ENCODE measurements around the gene SLC35F5. TPM values are rescaled to one million over a fixed set of nuclear protein-coding genes. Genes with fewer than 3 reads are reported as not detected.

The SLC35F5 gene
- total and polyA plus RNA-seq, 2 experiments from 2014 or later, result 10.9 to 30.5 TPM

DNA sequence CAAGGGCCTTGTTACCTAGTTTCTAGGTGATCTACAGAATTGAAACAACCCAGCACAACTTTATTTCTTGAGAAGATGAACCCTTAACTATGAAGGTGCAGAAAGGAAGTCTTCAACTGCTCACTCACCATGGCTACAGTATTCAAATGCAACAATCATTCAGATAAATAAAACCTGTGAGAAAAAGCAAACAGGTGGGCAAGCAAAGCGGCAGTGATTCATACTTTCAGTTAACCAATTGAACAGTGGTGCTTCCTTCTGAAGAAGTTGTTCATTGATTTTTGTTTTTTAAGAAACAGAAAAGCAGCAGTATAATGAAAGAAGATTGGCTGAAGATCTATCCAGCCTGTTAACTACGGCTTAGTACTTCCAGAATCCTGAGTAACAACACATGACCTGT lies 43.5 kb downstream of the SLC35F5 start (continued):
- TF ChIP-seq, protein P1, sequence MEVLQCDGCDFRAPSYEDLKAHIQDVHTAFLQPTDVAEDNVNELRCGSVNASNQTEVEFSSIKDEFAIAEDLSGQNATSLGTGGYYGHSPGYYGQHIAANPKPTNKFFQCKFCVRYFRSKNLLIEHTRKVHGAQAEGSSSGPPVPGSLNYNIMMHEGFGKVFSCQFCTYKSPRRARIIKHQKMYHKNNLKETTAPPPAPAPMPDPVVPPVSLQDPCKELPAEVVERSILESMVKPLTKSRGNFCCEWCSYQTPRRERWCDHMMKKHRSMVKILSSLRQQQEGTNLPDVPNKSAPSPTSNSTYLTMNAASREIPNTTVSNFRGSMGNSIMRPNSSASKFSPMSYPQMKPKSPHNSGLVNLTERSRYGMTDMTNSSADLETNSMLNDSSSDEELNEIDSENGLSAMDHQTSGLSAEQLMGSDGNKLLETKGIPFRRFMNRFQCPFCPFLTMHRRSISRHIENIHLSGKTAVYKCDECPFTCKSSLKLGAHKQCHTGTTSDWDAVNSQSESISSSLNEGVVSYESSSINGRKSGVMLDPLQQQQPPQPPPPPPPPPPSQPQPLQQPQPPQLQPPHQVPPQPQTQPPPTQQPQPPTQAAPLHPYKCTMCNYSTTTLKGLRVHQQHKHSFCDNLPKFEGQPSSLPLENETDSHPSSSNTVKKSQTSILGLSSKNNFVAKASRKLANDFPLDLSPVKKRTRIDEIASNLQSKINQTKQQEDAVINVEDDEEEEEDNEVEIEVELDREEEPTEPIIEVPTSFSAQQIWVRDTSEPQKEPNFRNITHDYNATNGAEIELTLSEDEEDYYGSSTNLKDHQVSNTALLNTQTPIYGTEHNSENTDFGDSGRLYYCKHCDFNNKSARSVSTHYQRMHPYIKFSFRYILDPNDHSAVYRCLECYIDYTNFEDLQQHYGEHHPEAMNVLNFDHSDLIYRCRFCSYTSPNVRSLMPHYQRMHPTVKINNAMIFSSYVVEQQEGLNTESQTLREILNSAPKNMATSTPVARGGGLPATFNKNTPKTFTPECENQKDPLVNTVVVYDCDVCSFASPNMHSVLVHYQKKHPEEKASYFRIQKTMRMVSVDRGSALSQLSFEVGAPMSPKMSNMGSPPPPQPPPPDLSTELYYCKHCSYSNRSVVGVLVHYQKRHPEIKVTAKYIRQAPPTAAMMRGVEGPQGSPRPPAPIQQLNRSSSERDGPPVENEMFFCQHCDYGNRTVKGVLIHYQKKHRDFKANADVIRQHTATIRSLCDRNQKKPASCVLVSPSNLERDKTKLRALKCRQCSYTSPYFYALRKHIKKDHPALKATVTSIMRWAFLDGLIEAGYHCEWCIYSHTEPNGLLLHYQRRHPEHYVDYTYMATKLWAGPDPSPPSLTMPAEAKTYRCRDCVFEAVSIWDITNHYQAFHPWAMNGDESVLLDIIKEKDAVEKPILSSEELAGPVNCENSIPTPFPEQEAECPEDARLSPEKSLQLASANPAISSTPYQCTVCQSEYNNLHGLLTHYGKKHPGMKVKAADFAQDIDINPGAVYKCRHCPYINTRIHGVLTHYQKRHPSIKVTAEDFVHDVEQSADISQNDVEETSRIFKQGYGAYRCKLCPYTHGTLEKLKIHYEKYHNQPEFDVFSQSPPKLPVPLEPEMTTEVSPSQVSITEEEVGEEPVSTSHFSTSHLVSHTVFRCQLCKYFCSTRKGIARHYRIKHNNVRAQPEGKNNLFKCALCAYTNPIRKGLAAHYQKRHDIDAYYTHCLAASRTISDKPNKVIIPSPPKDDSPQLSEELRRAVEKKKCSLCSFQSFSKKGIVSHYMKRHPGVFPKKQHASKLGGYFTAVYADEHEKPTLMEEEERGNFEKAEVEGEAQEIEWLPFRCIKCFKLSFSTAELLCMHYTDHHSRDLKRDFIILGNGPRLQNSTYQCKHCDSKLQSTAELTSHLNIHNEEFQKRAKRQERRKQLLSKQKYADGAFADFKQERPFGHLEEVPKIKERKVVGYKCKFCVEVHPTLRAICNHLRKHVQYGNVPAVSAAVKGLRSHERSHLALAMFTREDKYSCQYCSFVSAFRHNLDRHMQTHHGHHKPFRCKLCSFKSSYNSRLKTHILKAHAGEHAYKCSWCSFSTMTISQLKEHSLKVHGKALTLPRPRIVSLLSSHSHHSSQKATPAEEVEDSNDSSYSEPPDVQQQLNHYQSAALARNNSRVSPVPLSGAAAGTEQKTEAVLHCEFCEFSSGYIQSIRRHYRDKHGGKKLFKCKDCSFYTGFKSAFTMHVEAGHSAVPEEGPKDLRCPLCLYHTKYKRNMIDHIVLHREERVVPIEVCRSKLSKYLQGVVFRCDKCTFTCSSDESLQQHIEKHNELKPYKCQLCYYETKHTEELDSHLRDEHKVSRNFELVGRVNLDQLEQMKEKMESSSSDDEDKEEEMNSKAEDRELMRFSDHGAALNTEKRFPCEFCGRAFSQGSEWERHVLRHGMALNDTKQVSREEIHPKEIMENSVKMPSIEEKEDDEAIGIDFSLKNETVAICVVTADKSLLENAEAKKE (CRISPR knock-in tag; IDR thresholded peaks at IDR 0.05), result no peak
- TF ChIP-seq ZNF114 (CRISPR knock-in tag; IDR thresholded peaks at IDR 0.05), result no peak
- no peak for TF ChIP-seq EZH2 (IDR thresholded peaks at IDR 0.05; ENCODE audit: low read depth, unreplicated experiment)
- no peak for TF ChIP-seq CREB1 (CRISPR knock-in tag; IDR thresholded peaks at IDR 0.05; ENCODE audit: low read depth)
- no peak for TF ChIP-seq NANOG (IDR thresholded peaks at IDR 0.05; ENCODE audit: borderline replicate concordance)
- TF ChIP-seq STAT1 (IDR thresholded peaks at IDR 0.05; ENCODE audit: unreplicated experiment), result no peak

DNA sequence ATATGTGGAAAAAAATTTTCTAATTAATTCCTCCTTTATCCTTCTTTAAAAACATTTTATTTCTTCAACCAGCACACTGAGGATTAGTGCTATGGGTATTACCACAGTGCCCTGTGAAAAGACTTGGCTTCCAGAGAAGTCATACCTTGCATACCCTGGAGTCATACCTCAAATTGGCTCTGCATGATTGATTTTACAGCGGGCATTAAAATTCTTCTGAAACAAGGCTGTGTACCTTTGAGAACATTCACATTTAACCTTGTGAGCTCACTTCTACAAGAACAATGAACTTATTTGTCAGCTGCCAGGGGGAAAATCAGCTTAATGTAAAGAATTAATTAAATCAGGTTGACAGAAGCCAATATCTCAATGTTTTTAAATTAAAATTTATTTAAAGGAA lies 44.6 kb downstream of the SLC35F5 start:
- no peaks in the 10 kb centered on the region for H3K4me1 ChIP-seq (ENCODE audit: insufficient read depth)
- H3K4me3 ChIP-seq, result no peak overlapping the region
- H2AFZ ChIP-seq, result no peak overlapping the region
- H3K79me2 ChIP-seq (replicated peaks; ENCODE audit: insufficient read depth), result no peaks in the 10 kb centered on the region
- no peaks in the 10 kb centered on the region; the same call in 1 of the 2 replicates for H3K36me3 ChIP-seq (ENCODE audit: insufficient read depth)
- no peak overlapping the region for H3K27ac ChIP-seq (ENCODE audit: low read depth)
- Mint-ChIP-seq H3K4me1 (peaks cover 8% of the 10 kb centered on the region), H3K9me3 (no peaks in the 10 kb centered on the region), H3K4me3 (no peak overlapping the region), H3K27me3 (ENCODE audit: insufficient read depth, low read depth, poor library complexity) (no peaks in the 10 kb centered on the region), H3K27ac (no peak overlapping the region), H3K36me3 (ENCODE audit: low read depth) (peaks cover 4% of the 10 kb centered on the region; the same call in 1 of the 3 replicates)
- DNase-seq (ENCODE audit: low spot score) (no peak), ATAC-seq (no peak)
- no peaks in the 10 kb centered on the region; the same call in 1 of the 2 replicates for H4K20me1 ChIP-seq (replicated peaks; ENCODE audit: insufficient read depth)
- H3K9me2 ChIP-seq (ENCODE audit: insufficient read depth), result no peaks in the 10 kb centered on the region
- H3K27me3 ChIP-seq (ENCODE audit: insufficient read depth), result no peaks in the 10 kb centered on the region
- H3K4me2 ChIP-seq, result no peak overlapping the region
- no peaks in the 10 kb centered on the region for H3F3A ChIP-seq (replicated peaks; ENCODE audit: low read depth)
- TF ChIP-seq POLR2AphosphoS5 (IDR thresholded peaks at IDR 0.05; ENCODE audit: low read depth) (no peak), EZH2 (IDR thresholded peaks at IDR 0.05; ENCODE audit: low read depth, unreplicated experiment) (no peak), CREB1 (CRISPR knock-in tag; IDR thresholded peaks at IDR 0.05; ENCODE audit: low read depth) (no peak), ZNF331 (CRISPR knock-in tag; IDR thresholded peaks at IDR 0.05; ENCODE audit: low read depth) (no peak), EZH2phosphoT487 (IDR thresholded peaks at IDR 0.05; ENCODE audit: unreplicated experiment) (no peak), STAT1 (IDR thresholded peaks at IDR 0.05; ENCODE audit: unreplicated experiment) (no peak), ZNF114 (CRISPR knock-in tag; IDR thresholded peaks at IDR 0.05) (no peak), NANOG (IDR thresholded peaks at IDR 0.05; ENCODE audit: borderline replicate concordance) (no peak)
- TF ChIP-seq, protein P2, sequence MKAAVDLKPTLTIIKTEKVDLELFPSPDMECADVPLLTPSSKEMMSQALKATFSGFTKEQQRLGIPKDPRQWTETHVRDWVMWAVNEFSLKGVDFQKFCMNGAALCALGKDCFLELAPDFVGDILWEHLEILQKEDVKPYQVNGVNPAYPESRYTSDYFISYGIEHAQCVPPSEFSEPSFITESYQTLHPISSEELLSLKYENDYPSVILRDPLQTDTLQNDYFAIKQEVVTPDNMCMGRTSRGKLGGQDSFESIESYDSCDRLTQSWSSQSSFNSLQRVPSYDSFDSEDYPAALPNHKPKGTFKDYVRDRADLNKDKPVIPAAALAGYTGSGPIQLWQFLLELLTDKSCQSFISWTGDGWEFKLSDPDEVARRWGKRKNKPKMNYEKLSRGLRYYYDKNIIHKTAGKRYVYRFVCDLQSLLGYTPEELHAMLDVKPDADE (IDR thresholded peaks at IDR 0.05), result no peak

Measured in GM23338 (cell line).